ENCODE measurements around the gene CCR9. TPM values are rescaled to one million over a fixed set of nuclear protein-coding genes. Genes with fewer than 3 reads are reported as not detected.

The CCR9 gene
- total RNA-seq, result 214 TPM
- 133 TPM for polyA plus RNA-seq
- long read RNA-seq, donor 1, transcript CCR9-202 (3 exons, 2,569 nt), result major isoform, 5 of 6 reads
- long read RNA-seq, donor 1, partial matches to known transcripts, result 0 of 6 reads
- long read RNA-seq, donor 1, other reads (novel, unspliced or antisense), result 0 of 6 reads
- long read RNA-seq, donor 2, transcript CCR9-203 (2 exons, 2,512 nt), result minor isoform, 9 of 56 reads
- long read RNA-seq, donor 2, transcript CCR9-202 (3 exons, 2,569 nt), result major isoform, 44 of 56 reads
- long read RNA-seq, donor 2, partial matches to known transcripts, result 0 of 56 reads
- long read RNA-seq, donor 2, other reads (novel, unspliced or antisense), result 0 of 56 reads
- long read RNA-seq, donor 3, transcript CCR9-202 (3 exons, 2,569 nt), result major isoform, 57 of 61 reads
- long read RNA-seq, donor 3, partial matches to known transcripts, result 0 of 61 reads
- long read RNA-seq, donor 3, other reads (novel, unspliced or antisense), result 0 of 61 reads
- long read RNA-seq, donor 4, transcript CCR9-202 (3 exons, 2,569 nt), result major isoform, 20 of 22 reads
- long read RNA-seq, donor 4, partial matches to known transcripts, result 0 of 22 reads
- long read RNA-seq, donor 4, other reads (novel, unspliced or antisense), result 0 of 22 reads
- long read RNA-seq, donor 5, transcript CCR9-202 (3 exons, 2,569 nt), result major isoform, 53 of 61 reads
- long read RNA-seq, donor 5, partial matches to known transcripts, result 0 of 61 reads
- long read RNA-seq, donor 5, other reads (novel, unspliced or antisense), result 0 of 61 reads
- long read RNA-seq, donor 6, transcript CCR9-202 (3 exons, 2,569 nt), result major isoform, 15 of 20 reads
- long read RNA-seq, donor 6, partial matches to known transcripts, result 0 of 20 reads
- long read RNA-seq, donor 6, other reads (novel, unspliced or antisense), result 0 of 20 reads
- long read RNA-seq, donor 7, transcript CCR9-203 (2 exons, 2,512 nt), result minor isoform, 6 of 166 reads
- long read RNA-seq, donor 7, transcript CCR9-202 (3 exons, 2,569 nt), result major isoform, 50 of 166 reads
- long read RNA-seq, donor 7, partial matches to known transcripts, result 109 of 166 reads
- long read RNA-seq, donor 7, other reads (novel, unspliced or antisense), result 0 of 166 reads
- long read RNA-seq, donor 8, transcript CCR9-202 (3 exons, 2,569 nt), result major isoform, 24 of 52 reads
- long read RNA-seq, donor 8, partial matches to known transcripts, result 26 of 52 reads
- long read RNA-seq, donor 8, other reads (novel, unspliced or antisense), result 0 of 52 reads
- long read RNA-seq, donor 9, transcript CCR9-202 (3 exons, 2,569 nt), result major isoform, 33 of 36 reads
- long read RNA-seq, donor 9, partial matches to known transcripts, result 0 of 36 reads
- long read RNA-seq, donor 9, other reads (novel, unspliced or antisense), result 0 of 36 reads
- long read RNA-seq, donor 10, transcript CCR9-202 (3 exons, 2,569 nt), result major isoform, 43 of 50 reads
- long read RNA-seq, donor 10, transcript CCR9-203 (2 exons, 2,512 nt), result minor isoform, 7 of 50 reads
- long read RNA-seq, donor 10, partial matches to known transcripts, result 0 of 50 reads
- long read RNA-seq, donor 10, other reads (novel, unspliced or antisense), result 0 of 50 reads

GRCh38 chr3:45885979-45886705, at the start of gene CCR9:
TSS of gene CCR9 (plus strand) at chr3:45886543. CDS start at chr3:45894934, 8,391 bp downstream.
- DNase-seq (ENCODE audit: low read depth in 6 of 9, low spot score in 9 of 9), result peak in 3 of 9 donors; percentile 74 to 89 (median 77)

GRCh38 chr3:45838466-45838865, 47.9 kb upstream of the CCR9 start:
- Histone ChIP-seq H3K27ac (ENCODE audit: low read depth in 1 of 2, low read length in 1 of 2) (peak overlapping the region; percentile 33 to 52), H3K9me3 (ENCODE audit: control insufficient read depth in 2 of 2, insufficient read depth in 1 of 2, low read length in 1 of 2) (no peaks in the 10 kb centered on the region), H3K4me3 (ENCODE audit: low read length in 2 of 2) (no peak overlapping the region), H3K4me1 (ENCODE audit: control insufficient read depth in 2 of 2, insufficient read depth in 2 of 2, low read length in 2 of 2) (peaks cover 14 to 35% of the 10 kb centered on the region in 2 donors), H3K36me3 (ENCODE audit: control insufficient read depth in 2 of 2, insufficient read depth in 2 of 2, low read length in 1 of 2) (peaks cover 18 to 49% of the 10 kb centered on the region in 2 donors), H3K27me3 (ENCODE audit: control insufficient read depth in 2 of 2, insufficient read depth in 1 of 2, low read length in 1 of 2) (no peaks in the 10 kb centered on the region)
- DNase-seq (ENCODE audit: low read depth in 6 of 9, low spot score in 9 of 9), result no peak
- 98% methylated on average over 1 of the region's 1 CpG for WGBS

More at GRCh38 chr3:45885979-45886705, at the start of gene CCR9:
- 43% methylated on average over 9 of the region's 9 CpGs for WGBS
- H3K27ac ChIP-seq (ENCODE audit: low read depth in 1 of 2, low read length in 1 of 2), result peak within 1 kb of the TSS; percentile 92 to 95
- H3K9me3 ChIP-seq (ENCODE audit: control insufficient read depth in 2 of 2, insufficient read depth in 1 of 2, low read length in 1 of 2), result no peaks in the 10 kb centered on the region
- H3K4me3 ChIP-seq (ENCODE audit: low read length in 2 of 2), result peak within 1 kb of the TSS; percentile 71 to 88
- H3K36me3 ChIP-seq (ENCODE audit: control insufficient read depth in 2 of 2, insufficient read depth in 2 of 2, low read length in 1 of 2), result peaks cover 20 to 29% of the 10 kb centered on the region in 2 donors
- H3K4me1 ChIP-seq (ENCODE audit: control insufficient read depth in 2 of 2, insufficient read depth in 2 of 2, low read length in 2 of 2), result peaks cover 35 to 71% of the 10 kb centered on the region in 2 donors
- no peaks in the 10 kb centered on the region for H3K27me3 ChIP-seq (ENCODE audit: control insufficient read depth in 2 of 2, insufficient read depth in 1 of 2, low read length in 1 of 2)

DNA sequence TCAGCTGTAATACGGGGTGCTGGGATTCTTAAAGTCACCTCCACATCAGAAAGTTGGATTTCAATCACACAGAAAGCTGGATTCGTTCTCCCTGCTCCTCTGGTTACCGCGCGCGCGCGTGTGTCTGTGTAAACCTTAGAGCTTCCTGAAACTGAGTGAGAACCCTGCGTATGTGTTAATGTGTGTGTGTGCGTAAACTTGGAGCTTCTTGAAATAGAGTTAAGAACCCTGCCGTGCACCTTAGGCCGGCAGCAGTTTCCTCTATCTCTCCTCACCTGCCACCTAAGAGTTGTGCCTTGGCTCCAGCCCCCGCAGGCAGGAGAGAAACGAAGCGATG, 45.0 kb upstream of the CCR9 start:
- peaks cover 14 to 30% of the 10 kb centered on the region in 2 donors for H3K4me1 ChIP-seq (ENCODE audit: control insufficient read depth in 2 of 2, insufficient read depth in 2 of 2, low read length in 2 of 2)
- H3K4me3 ChIP-seq (ENCODE audit: low read length in 2 of 2), result peak overlapping the region; percentile 91 to 93
- under 1% methylated on average over 15 of the region's 15 CpGs for whole genome bisulfite sequencing
- peak in 2 of 9 donors; percentile 33 to 67 for DNase-seq (ENCODE audit: low read depth in 6 of 9, low spot score in 9 of 9)
- H3K27ac ChIP-seq (ENCODE audit: low read depth in 1 of 2, low read length in 1 of 2), result peak overlapping the region; percentile 89 to 91
- no peaks in the 10 kb centered on the region for H3K9me3 ChIP-seq (ENCODE audit: control insufficient read depth in 2 of 2, insufficient read depth in 1 of 2, low read length in 1 of 2)
- no peaks in the 10 kb centered on the region for H3K27me3 ChIP-seq (ENCODE audit: control insufficient read depth in 2 of 2, insufficient read depth in 1 of 2, low read length in 1 of 2)
- H3K36me3 ChIP-seq (ENCODE audit: control insufficient read depth in 2 of 2, insufficient read depth in 2 of 2, low read length in 1 of 2), result peaks cover 5 to 26% of the 10 kb centered on the region in 2 donors

GRCh38 chr3:45841757-45842491, 44.4 kb upstream of the CCR9 start, which contains the start of gene LZTFL1:
TSS of gene LZTFL1 (minus strand) at chr3:45842119. CDS start at chr3:45841991, 128 bp downstream.
- Histone ChIP-seq H3K4me3 (ENCODE audit: low read length in 2 of 2) (peak within 1 kb of the TSS; percentile 91 to 93), H3K36me3 (ENCODE audit: control insufficient read depth in 2 of 2, insufficient read depth in 2 of 2, low read length in 1 of 2) (peaks cover under 1 to 22% of the 10 kb centered on the region in 2 donors), H3K27ac (ENCODE audit: low read depth in 1 of 2, low read length in 1 of 2) (peak within 1 kb of the TSS; percentile 89 to 91), H3K9me3 (ENCODE audit: control insufficient read depth in 2 of 2, insufficient read depth in 1 of 2, low read length in 1 of 2) (no peaks in the 10 kb centered on the region), H3K4me1 (ENCODE audit: control insufficient read depth in 2 of 2, insufficient read depth in 2 of 2, low read length in 2 of 2) (peaks cover 14 to 34% of the 10 kb centered on the region in 2 donors), H3K27me3 (ENCODE audit: control insufficient read depth in 2 of 2, insufficient read depth in 1 of 2, low read length in 1 of 2) (no peaks in the 10 kb centered on the region)
- WGBS, result 4% methylated on average over 49 of the region's 49 CpGs
- DNase-seq (ENCODE audit: low read depth in 6 of 9, low spot score in 9 of 9), result peak; percentile 88 to 98 (median 95)

DNA sequence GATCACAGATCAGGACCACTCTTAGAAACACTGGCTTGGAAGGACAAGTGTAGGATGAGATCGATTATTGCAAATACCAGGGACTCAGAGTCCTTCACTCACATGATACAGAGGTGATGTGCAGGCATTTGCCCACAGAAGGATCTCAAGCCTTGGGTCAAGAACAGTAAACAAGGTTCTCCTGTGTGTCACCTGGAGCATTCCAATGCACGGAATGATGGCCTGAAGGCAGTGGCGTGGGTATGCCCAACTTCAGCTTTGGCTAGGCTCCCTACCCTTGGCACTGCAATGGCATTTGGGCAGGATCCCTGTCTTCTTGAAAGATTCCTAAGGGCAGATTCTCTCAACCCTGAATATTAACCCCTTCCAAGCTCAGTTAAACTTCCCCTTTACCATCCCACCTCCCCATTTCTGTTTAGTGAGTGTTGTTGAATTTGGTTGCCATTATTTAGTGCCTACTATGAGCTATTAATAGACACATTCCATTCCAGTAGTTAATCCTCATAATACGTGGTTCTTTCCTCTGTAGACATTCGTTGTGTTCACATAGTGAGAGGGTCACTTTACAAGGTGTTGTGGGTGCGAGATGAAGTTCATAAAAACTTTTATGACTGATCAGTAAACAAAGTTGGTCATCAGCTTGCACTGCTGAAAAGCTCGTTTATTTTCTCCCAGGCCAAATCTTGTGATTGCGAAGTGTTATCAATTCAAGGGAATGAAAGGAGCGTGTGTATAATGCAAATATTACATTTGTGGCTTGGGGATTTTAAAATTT, 43.3 kb upstream of the CCR9 start:
- Histone ChIP-seq H3K4me3 (ENCODE audit: low read length in 2 of 2) (no peak overlapping the region), H3K27me3 (ENCODE audit: control insufficient read depth in 2 of 2, insufficient read depth in 1 of 2, low read length in 1 of 2) (no peaks in the 10 kb centered on the region), H3K36me3 (ENCODE audit: control insufficient read depth in 2 of 2, insufficient read depth in 2 of 2, low read length in 1 of 2) (peaks cover 3 to 18% of the 10 kb centered on the region in 2 donors), H3K4me1 (ENCODE audit: control insufficient read depth in 2 of 2, insufficient read depth in 2 of 2, low read length in 2 of 2) (peaks cover 23 to 39% of the 10 kb centered on the region in 2 donors), H3K9me3 (ENCODE audit: control insufficient read depth in 2 of 2, insufficient read depth in 1 of 2, low read length in 1 of 2) (no peaks in the 10 kb centered on the region), H3K27ac (ENCODE audit: low read depth in 1 of 2, low read length in 1 of 2) (no peak overlapping the region)
- 97% methylated on average over 9 of the region's 9 CpGs for WGBS
- DNase-seq (ENCODE audit: low read depth in 6 of 9, low spot score in 9 of 9), result no peak

DNA sequence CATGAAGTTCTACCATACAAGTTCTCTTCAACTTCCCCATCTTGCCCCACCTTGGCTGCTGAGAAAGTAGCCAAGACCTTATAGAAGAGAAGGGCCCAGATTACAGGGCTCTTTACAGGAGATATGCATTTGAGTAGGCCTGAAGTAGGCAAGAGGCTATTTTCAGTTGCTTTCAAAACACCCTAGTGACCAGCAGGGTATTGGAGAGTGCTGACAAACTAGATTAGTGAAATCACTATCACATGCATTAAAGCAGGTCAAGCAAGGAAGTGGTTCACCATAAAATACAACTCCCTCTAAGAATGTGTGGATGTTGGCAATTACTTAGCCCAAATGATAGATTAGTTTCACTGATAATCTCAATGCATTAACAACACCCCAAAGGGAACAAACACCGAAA, 41.7 kb upstream of the CCR9 start:
- Histone ChIP-seq H3K4me3 (ENCODE audit: low read length in 2 of 2) (no peak overlapping the region), H3K27me3 (ENCODE audit: control insufficient read depth in 2 of 2, insufficient read depth in 1 of 2, low read length in 1 of 2) (no peaks in the 10 kb centered on the region), H3K4me1 (ENCODE audit: control insufficient read depth in 2 of 2, insufficient read depth in 2 of 2, low read length in 2 of 2) (peaks cover 23 to 38% of the 10 kb centered on the region in 2 donors), H3K36me3 (ENCODE audit: control insufficient read depth in 2 of 2, insufficient read depth in 2 of 2, low read length in 1 of 2) (peaks cover 3 to 23% of the 10 kb centered on the region in 2 donors), H3K27ac (ENCODE audit: low read depth in 1 of 2, low read length in 1 of 2) (no peak overlapping the region), H3K9me3 (ENCODE audit: control insufficient read depth in 2 of 2, insufficient read depth in 1 of 2, low read length in 1 of 2) (no peaks in the 10 kb centered on the region)
- DNase-seq (ENCODE audit: low read depth in 6 of 9, low spot score in 9 of 9), result no peak
- 98% methylated on average over 1 of the region's 1 CpG for WGBS

GRCh38 chr3:45848392-45848791, 38.0 kb upstream of the CCR9 start:
- peaks cover 3 to 23% of the 10 kb centered on the region in 2 donors for H3K36me3 ChIP-seq (ENCODE audit: control insufficient read depth in 2 of 2, insufficient read depth in 2 of 2, low read length in 1 of 2)

More at GRCh38 chr3:45848392-45848791, 38.0 kb upstream of the CCR9 start:
- WGBS, result 58% methylated on average over 1 of the region's 1 CpG
- H3K27me3 ChIP-seq (ENCODE audit: control insufficient read depth in 2 of 2, insufficient read depth in 1 of 2, low read length in 1 of 2), result no peaks in the 10 kb centered on the region
- H3K9me3 ChIP-seq (ENCODE audit: control insufficient read depth in 2 of 2, insufficient read depth in 1 of 2, low read length in 1 of 2), result no peaks in the 10 kb centered on the region
- H3K4me3 ChIP-seq (ENCODE audit: low read length in 2 of 2), result no peak overlapping the region
- H3K27ac ChIP-seq (ENCODE audit: low read depth in 1 of 2, low read length in 1 of 2), result peak overlapping the region in 1 of 2 donors; percentile 2
- peaks cover 24 to 38% of the 10 kb centered on the region in 2 donors for H3K4me1 ChIP-seq (ENCODE audit: control insufficient read depth in 2 of 2, insufficient read depth in 2 of 2, low read length in 2 of 2)
- DNase-seq (ENCODE audit: low read depth in 6 of 9, low spot score in 9 of 9), result no peak
